CD4-positive, alpha-beta T cell treated with Interferon alpha-2 for 1 hour (primary cell): ENCODE data around the gene VIPR1.

Experiments used
- DNase-seq, 2 donors: peaks; one replicate each; pipeline ENCODE4 v3.0.0-alpha.2; 2020 to 2022

VIPR1 gene

GRCh38 chr3:42495393-42495792, 7.0 kb upstream of the VIPR1 start:
- no peak for DNase-seq

GRCh38 chr3:42497009-42497731, 5.3 kb upstream of the VIPR1 start:
- no peak for DNase-seq

GRCh38 chr3:42498034-42498433, 4.4 kb upstream of the VIPR1 start:
- no peak for DNase-seq

- DNase-seq, result no peak
These were observed 3.5 kb upstream of the VIPR1 start for GRCh38 chr3:42498791-42499477.

- DNase-seq, result no peak
These were observed 3.0 kb upstream of the VIPR1 start for GRCh38 chr3:42499478-42499871.

- no peak for DNase-seq
These were observed 2.4 kb upstream of the VIPR1 start for GRCh38 chr3:42500091-42500490.

- no peak for DNase-seq
These were observed 1.5 kb upstream of the VIPR1 start for GRCh38 chr3:42500909-42501308.

GRCh38 chr3:42501321-42501680, 1.1 kb upstream of the VIPR1 start:
- no peak for DNase-seq

- peak; percentile 50 to 69 for DNase-seq
These were observed 588 bp upstream of the VIPR1 start for GRCh38 chr3:42501681-42502428.

GRCh38 chr3:42503251-42503924, 945 bp downstream of the VIPR1 start:
- no peak for DNase-seq

GRCh38 chr3:42503957-42504333, 1.5 kb downstream of the VIPR1 start:
- no peak for DNase-seq

- no peak for DNase-seq
These were observed 2.1 kb downstream of the VIPR1 start for GRCh38 chr3:42504334-42505127.

GRCh38 chr3:42505128-42505848, 2.8 kb downstream of the VIPR1 start:
- DNase-seq, result no peak

- no peak for DNase-seq
These were observed 3.5 kb downstream of the VIPR1 start for GRCh38 chr3:42505849-42506410.

- no peak for DNase-seq
These were observed 4.8 kb downstream of the VIPR1 start for GRCh38 chr3:42507252-42507651.

- DNase-seq, result no peak
These were observed 5.4 kb downstream of the VIPR1 start for GRCh38 chr3:42507761-42508335.

GRCh38 chr3:42508562-42508961, 6.1 kb downstream of the VIPR1 start:
- no peak for DNase-seq

GRCh38 chr3:42509111-42509510, 6.7 kb downstream of the VIPR1 start:
- no peak for DNase-seq

- DNase-seq, result no peak
These were observed 7.9 kb downstream of the VIPR1 start for GRCh38 chr3:42510325-42510724.

- DNase-seq, result no peak
These were observed 8.8 kb downstream of the VIPR1 start for GRCh38 chr3:42511201-42511600.

- DNase-seq, result no peak
These were observed 9.3 kb downstream of the VIPR1 start for GRCh38 chr3:42511736-42512135.
